PC-3 (cell line): ENCODE data around the gene PPP2R1A.

Experiments used
- CTCF ChIP-seq: fragments of 300-600 bp; sonication (generic); conservative IDR thresholded peaks from 2 replicates; pipeline ENCODE4 v1.5.1; 2017; ENCODE audit warnings: antibody characterized with exemption, low read depth, mild to moderate bottlenecking, low read length
- EZH2phosphoT487 ChIP-seq: fragments of 300-600 bp; sonication (generic); IDR thresholded peaks from 2 replicates; pipeline ENCODE4 v1.6.1; 2018; ENCODE audit warnings: mild to moderate bottlenecking, antibody characterized with exemption, low read length, borderline replicate concordance

GRCh38 chr19:52226652-52227051 is 36.8 kb downstream of the PPP2R1A start:
- TF ChIP-seq CTCF (no peak), EZH2phosphoT487 (no peak)
